GM18868 (cell line): ENCODE measurements around the gene F2.
"Not testable (repeated sequence)": the region's sequence is repeated elsewhere in the genome, so short reads cannot be mapped to it uniquely, and the experiment has no call there.

Experiments used
- ATAC-seq: cut with Tn5 transposase; IDR thresholded peaks from one replicate; pipeline ENCODE4 v1.9.1; 2021; ENCODE audit warnings: mild to moderate bottlenecking, moderate library complexity; ENCODE audit not compliant: unreplicated experiment

F2 gene

DNA sequence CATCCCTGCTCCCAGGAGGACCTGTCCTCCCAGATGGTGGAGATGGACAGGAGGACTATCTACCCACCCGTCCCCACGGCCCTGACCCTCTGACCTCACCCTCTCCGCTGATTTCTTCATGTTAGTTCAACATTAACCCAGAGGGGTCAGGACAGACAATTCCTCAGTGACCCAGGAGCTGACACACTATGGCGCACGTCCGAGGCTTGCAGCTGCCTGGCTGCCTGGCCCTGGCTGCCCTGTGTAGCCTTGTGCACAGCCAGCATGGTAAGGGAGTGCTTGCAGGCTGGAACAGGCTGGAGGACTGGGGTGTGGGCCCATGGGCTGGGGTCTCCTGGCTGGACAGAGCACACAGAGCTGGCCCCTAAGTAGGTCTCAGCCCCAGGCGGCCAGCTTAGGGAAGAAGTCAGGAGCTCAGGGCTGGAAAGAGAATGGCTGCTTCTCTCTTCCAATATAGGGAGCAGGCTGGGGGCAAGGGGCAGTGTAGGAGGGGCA lies at the start of gene F2:
Gene F2, plus strand, starts transcription at position 166 of the 495 bp plus-strand sequence. Its CDS starts 23 bp downstream, at position 189.
- ATAC-seq = no peak

DNA sequence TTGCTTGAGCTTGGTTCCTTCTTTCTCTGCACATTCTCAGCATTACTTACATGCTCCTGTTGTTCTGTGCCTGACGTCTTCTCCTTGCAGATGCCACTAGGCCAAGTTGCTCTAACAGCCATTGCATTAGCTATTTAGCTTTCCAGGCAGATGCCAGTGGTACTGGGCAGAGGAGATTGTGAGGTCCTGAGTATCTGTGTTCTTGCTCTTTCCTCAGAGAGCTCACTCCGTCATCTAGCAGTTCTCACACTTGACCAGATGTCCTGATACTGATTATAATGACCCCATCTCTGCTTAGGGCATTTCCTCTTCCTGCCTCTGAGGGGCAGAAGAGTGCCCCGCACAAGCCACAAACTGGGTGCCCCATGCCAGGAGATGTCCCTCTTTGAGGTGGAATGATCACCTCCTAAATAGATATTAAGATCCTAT lies 49.3 kb upstream of the F2 start:
- no peak for ATAC-seq

GRCh38 chr11:46670521-46670920 lies 48.5 kb upstream of the F2 start:
- ATAC-seq = not testable (repeated sequence)

DNA sequence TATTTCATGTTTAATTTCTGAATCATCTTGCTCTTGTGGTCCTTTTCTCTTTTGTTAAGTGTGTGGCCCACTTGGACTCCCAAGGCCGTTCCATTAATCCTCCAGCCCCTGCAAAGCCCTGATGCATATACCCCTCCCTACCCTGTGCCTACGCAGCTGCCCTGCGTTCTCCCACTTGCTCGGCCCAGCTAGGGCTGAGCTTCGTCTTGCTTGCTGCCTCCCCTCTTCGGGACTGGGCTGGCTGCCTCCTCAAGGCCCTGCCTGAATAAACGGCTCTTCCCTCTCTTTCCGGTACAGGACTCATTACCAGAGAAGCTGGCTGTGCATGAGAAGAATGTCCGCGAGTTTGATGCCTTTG lies 47.1 kb upstream of the F2 start:
- no peak for ATAC-seq

DNA sequence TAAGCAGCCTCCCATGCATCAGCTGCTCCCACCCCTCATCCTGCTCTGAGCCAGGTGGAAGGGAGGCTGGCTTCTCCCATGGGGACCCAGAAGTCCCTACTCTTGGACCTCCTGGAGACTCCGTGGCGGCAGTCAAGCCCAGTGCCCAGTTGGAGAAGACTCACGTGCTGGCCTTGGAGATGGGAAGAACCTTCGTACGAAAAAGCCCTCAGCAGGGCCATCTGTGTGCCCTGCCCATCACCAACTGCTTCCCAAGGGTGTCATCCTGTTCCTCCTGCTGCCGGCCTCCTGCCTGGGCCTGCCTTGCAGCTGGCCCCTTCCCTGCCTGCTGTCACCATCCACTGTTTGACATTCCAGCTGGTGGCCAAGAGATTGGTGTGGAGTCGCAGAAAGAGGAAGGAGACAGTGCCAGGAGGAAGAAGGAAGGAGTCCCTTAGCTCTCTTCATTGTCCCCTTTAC lies 46.6 kb upstream of the F2 start:
- no peak for ATAC-seq

DNA sequence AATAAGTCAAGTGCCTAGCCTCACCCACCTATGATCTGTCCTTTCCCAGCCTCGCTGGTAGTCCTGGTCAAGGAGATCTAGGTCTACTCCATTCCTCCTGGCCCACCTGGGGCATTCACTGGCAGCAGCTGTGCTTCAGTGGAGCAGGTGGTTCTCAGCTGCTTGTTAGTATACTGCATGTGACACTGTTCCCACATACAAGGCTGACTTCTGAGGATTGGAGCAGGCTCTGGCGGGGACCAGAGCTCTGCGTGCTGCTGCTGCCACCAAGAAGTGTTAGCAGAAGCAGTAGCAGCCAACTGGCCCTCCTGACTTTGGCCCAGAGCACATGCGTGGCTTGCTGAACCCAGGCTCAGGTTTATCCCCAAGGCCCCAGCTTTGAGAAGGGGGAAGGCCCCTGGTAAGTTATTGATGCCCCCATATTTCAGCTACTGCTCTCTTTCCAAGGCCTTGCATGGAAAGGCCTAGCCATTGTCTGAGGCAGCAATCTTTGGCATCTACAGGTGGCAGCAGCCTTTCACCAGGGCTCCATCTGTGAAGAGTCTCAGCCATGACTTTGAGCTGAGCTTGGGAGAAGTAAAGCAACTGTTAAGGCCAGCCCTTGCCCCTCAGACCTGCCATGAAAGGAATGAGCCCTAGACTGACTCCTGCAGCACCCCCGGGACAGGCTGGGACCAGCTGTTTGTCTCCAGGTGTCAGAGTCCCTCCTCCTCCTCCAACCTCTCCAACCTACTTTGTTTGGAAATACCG lies 45.1 kb upstream of the F2 start:
- ATAC-seq = no peak

DNA sequence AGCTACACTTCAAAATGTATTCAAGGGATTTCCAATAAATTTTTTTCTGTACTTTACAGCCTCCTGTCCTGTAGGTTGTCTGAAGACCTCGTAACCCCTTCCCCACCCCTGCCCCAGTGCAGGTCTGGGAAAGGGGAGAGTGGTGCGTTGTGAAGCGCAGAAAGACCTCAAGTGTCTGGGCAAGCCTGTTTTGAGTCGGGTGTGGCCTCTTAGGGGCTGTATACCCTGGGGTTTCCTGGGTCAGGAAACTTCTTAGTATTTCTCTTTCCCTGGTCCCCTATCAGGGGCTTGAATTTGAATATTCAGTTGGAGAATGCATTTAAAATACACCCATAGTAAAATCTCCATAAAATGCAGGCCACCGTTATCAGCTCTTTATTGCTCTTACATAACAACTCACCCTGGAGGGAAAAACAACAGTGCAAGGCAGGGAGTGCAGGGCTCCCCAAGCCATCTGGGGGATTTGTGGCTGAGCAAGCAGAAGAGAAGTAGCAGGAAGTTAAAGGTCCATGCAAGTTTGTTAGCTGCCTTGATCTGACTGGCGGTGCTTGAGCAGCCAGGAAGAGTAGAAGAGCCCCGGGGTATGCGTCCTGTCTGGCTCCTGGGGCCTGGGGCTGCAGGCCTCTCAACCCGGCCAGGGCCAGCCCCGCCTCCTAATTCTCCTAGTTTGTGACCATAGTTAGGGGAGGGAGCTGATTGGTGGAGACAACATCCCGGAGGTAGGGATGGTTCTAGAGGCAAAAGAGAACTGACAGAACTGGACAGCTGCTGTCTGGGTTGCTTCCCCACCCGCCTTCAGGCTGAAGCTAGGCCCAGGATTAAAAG lies 44.3 kb upstream of the F2 start:
- no peak for ATAC-seq

DNA sequence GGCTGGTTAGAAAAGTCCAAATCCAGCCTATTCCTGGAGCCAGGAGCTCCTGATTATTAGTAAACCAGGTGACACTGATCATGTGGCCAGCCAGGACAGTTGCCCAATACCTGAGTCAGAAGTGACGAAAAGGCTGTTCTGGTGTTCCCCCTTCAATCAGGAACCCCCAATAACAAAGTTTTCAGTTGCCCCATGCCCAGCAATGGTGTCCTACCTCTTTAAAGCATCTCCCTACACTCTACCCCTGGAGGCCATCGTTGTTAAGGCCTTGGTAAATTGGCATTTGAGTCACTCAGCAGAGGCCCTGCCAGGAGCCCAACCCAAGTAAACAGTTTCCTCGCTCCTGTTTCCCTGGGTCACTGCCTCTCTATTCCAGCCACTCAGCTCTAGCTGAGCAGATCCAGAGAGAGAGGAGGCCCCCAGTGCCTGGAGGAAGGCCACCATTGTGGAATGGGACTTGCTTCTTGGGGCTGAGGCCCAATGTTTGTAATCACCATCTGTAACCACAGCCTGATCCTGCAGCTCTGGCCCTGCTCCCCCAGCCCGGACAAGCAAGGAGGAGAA lies 43.6 kb upstream of the F2 start:
- ATAC-seq = no peak

DNA sequence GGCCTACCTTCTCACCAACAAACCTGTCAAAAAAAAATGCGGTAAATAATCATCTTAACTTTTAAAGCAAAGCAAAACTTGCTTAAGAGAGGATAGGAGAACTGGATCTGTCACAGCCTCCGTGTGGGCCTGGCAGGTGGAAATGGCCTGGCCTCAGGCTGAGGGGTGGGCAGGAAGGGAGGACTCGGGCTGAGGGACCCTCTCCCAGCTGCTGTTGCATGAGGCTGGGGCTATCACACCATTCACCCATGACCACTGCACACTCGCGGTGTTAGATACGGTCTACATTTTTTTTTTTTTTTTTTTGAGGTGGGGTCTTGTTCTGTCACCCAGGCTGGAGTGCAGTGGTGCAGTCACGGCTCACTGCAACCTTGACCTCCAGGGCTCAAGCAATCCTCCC lies 43.1 kb upstream of the F2 start:
- ATAC-seq = no peak

DNA sequence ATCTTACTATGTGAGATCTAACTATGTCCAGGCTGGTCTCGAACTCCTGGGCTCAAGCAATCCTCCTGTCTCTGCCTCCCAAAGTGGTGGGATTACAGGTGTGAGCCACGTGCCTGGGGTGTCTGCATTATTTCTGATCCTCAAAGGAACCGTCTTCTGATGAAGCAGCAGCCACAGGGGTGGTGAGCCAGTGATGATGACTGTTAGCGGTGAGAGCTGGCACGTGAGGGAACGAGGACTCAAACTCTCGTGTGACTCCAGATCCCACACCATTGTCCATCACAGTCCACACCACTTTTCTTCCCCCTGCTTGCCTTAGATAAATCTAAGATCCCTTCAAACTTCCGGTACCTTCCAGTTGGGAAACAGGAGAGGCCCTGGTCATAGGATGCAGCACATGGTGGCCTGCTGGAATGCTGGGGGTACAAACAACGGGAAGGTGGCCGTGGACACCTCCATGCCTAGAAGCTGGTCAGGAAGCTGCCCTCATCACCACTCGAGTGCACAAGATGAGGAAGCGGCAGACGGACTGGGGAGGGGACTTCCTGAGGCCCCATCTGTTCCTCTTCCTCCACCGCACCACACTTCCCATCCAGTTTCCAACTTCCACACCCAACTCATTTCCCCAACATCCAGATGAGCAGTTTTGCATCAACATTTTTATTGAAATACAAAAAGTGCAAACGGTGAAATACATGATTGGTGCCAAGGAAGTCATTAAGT lies 42.4 kb upstream of the F2 start:
- no peak for ATAC-seq

DNA sequence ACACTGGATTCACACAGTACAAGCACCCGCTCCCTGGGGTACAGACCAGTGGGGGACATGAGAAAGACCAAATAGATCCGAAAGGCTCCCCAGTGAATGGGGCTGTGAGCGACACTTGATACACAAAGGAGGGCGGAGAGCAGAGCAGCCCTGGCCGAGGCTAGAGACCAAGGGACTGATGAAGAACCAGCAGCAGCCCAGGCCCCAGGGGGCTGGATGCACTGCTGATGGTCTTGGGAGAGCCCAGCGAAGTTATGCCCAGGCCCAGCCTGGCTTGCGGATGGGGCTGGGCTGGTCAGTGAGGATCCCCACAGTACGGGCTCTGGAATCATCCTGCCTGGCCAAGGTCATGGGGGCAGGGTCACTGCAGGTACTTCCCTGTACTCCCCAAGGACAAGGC lies 41.8 kb upstream of the F2 start:
- ATAC-seq = no peak

DNA sequence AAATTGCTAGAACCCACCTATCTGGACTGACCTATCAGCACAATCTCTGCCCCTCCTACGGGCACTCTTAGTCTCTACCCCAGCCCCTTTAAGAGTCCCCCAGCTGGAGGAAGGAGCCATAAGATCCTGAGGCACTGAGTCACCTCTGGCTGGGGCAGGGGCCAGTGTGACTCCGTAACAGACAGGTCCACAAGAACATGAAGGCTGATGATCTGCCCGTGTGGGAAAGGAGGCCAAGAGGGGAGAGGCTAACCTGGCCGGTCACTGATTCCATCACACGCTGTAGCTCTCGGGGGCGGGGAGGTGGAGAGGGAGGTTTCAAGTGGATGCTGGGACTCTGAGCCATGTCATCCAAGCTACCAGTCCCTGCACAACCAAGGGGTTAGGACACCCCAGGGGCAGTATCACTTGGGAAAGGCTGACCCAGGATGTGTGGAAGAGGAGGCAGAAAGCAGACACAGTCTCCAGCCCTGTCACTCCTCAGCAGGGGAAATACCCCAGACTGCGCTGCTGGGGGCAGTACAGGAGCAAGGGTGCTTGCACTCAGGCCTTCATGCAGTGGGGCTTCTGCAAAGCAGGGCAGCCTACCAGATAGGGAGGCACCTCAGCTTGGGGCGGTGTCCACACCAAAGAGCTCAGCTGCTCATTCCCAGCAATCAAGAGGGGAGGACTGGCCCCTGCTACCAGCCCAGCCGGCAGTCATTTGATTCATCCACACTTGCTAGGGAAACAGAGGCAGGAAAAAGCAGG lies 40.8 kb upstream of the F2 start:
- no peak for ATAC-seq

GRCh38 chr11:46678741-46679130 lies 40.3 kb upstream of the F2 start:
- ATAC-seq = no peak

- no peak for ATAC-seq
These were observed 39.5 kb upstream of the F2 start for GRCh38 chr11:46679241-46680163.

- no peak for ATAC-seq
These were observed 38.8 kb upstream of the F2 start for GRCh38 chr11:46680164-46680760.

GRCh38 chr11:46680815-46681214 lies 38.2 kb upstream of the F2 start:
- no peak for ATAC-seq

GRCh38 chr11:46681814-46682213 lies 37.2 kb upstream of the F2 start:
- no peak for ATAC-seq

DNA sequence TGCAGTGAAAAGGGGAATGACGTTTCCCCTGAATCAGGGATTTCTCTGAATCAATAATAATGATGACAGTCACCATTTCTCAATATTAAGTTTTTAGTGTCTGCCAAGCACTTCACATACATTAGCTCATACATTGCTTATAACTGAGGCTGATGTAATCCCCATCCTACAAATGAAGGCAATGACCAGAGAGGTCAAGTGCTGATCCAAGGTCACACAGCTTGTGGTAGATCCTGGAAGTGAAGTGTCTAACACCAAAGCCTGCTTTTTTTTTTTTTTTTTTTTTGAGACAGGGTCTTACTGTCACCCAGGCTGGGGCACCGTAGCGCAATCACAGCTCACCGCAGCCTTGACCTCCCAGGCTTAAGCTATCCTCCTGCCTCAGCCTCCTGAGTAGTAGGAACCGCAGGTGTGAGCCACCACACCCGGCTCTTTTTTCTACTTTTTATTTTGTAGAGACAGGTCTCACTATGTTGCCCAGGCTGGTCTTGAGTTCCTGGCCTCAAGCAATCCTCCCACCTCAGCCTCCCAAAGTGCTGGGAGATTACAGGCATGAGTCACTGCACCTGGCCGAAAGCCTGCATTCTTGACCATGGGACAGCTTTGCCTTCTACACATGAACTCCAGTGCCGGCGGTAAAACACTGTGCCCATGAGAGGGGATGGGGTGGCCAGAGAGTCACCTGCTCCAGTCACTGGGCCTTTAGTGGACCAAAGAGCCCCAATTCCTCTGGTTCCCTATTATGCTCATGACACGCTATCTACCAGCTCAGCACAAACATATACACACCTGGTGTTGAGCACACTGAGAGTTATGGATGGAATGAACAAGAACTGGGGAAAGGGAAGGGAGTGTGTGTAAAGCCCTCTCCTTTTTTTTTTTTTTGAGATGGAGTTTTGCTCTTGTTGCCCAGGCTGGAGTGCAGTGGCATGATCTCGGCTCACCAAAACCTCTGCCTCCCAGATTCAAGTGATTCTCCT lies 36.0 kb upstream of the F2 start:
- no peak for ATAC-seq
